Right lobe of liver (tissue), 6 donors: Measurements from ENCODE around the gene EXD1. TPM values are rescaled to one million over a fixed set of nuclear protein-coding genes. Genes with fewer than 3 reads are reported as not detected.
"Not testable (repeated sequence)": the region's sequence is repeated elsewhere in the genome, so short reads cannot be mapped to it uniquely, and the experiment has no call there.

Experiments
- ATAC-seq, 4 donors: fragments of 200-7000 bp; cut with Tn5 transposase; one replicate each; pipeline ENCODE4 v1.9.1; 2020; ENCODE audit warnings: mild to moderate bottlenecking in 4 of 4, moderate library complexity in 4 of 4
- DNase-seq, 3 donors: peaks; one replicate each; pipeline ENCODE4 v3.0.0-alpha.2; 2020
- H3K27ac ChIP-seq, 3 donors: fragments of 200-600 bp; one replicate each; pipeline ENCODE4 v1.8.0; 2022
- H3K27me3 ChIP-seq, 2 donors: fragments of 200-600 bp; one replicate each; pipeline ENCODE4 v1.8.0; 2022
- H3K36me3 ChIP-seq, 4 donors: fragments of 200-600 bp; sonication (generic) in 1 of 4; one replicate each; pipeline versions ENCODE4 v1.5.1 to v1.8.0; 2017 to 2022; ENCODE audit warnings: control low read depth in 1 of 4
- H3K4me1 ChIP-seq, 4 donors: fragments of 200-600 bp; sonication (generic) in 1 of 4; one replicate each; pipeline versions ENCODE4 v1.5.1 to v1.8.0; 2017 to 2022; ENCODE audit warnings: control low read depth in 1 of 4
- H3K4me3 ChIP-seq, 3 donors: fragments of 200-600 bp; one replicate each; pipeline ENCODE4 v1.8.0; 2022
- H3K9me3 ChIP-seq, 4 donors: fragments of 200-600 bp; sonication (generic) in 1 of 4; one replicate each; pipeline versions ENCODE4 v1.5.1 to v1.8.0; 2017 to 2022; ENCODE audit warnings: control low read depth in 1 of 4
- POLR2A ChIP-seq: fragments of 450-650 bp; IDR thresholded peaks from one replicate; pipeline ENCODE4 v1.6.1; 2017; ENCODE audit warnings: antibody characterized with exemption, mild to moderate bottlenecking
- WGBS: methylation state at CpG from one replicate; pipeline ENCODE4 v1.1.6; 2018; ENCODE audit warnings: low coverage, low lambda C conversion rate; ENCODE audit not compliant: insufficient coverage; ENCODE audit errors: missing lambda C conversion rate; 5-methylcytosine and 5-hydroxymethylcytosine counted together
- intact Hi-C, 2 donors: fragments of 100-400 bp; cut with DNase I; formaldehyde crosslinking; loops; one replicate each; pipeline versions ENCODE4 v1.11.2 to v1.14.1; 2022
- total RNA-seq, 6 experiments: library from RNA; depleted of rRNA in 2 of 6; stranded (reverse); fragments of >200 nt in 2 of 6; fragmentation: NEBNext Ultra II Directional in 3 of 6; extraction: Animal tissue kit (Norgen Biotek cat#: 25700) in 3 of 6; gene quantifications; one replicate each; pipeline versions ENCODE4 v1.1.0 to v1.2.4, GENCODE V29; 2016 to 2023
- TF ChIP-seq, protein P1 (sequence below), 4 donors: fragments of 200-600 bp in 3 of 4; fragments of 450-650 bp in 1 of 4; IDR thresholded peaks; one replicate each; pipeline versions ENCODE4 v1.5.1 to v1.8.0; 2016 to 2022; ENCODE audit warnings: antibody characterized with exemption in 4 of 4, mild to moderate bottlenecking in 2 of 4
- donor health status: DM: no; HTN: yes; CAD: no.
- donor health status: DM: no; HTN: no; CAD: no.
- donor health status: DM: no; HTN: no; CAD: no.
- donor health status: DM: no; HTN: yes; CAD: no.
- donor health status: DM: no; HTN: yes; CAD: no.

Gene EXD1
- total RNA-seq, 6 experiments from 2014 or later, result 0.22 TPM; not detected in 5

DNA sequence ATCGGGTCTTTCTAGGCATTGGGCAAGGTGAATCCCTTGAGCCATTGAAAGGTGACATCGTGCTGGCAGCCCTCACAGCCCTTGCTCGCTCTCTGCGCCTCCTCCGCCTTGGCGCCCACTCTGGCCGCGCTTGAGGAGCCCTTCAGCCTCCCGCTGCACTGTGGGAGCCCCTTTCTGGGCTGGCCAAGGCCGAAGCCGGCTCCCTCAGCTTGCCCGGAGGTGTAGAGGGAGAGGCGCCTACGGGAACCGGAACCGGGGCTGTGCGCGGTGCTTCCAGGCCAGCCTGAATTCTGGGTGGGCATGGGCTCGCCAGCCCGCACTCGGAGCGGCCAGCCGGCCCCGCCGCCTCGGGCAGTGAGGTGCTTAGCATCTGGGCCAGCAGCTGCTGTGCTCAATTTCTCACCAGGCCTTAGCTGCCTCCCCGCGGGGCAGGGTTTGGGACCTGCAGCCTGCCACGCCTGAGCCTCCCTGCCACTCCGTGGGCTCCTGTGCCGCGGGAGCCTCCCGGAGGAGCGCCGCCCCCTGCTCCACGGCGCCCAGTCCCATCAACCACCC, 79.0 kb downstream of the EXD1 start:
- intact Hi-C loops, result no loop called here
- H3K4me1 ChIP-seq, result peaks cover 0 to 22% (median 9%) of the 10 kb centered on the region in 4 donors
- 98% methylated on average over 8 of the region's 37 CpGs for WGBS
- no peak overlapping the region for H3K4me3 ChIP-seq
- H3K27ac ChIP-seq, result no peak overlapping the region
- no peak for DNase-seq
- H3K27me3 ChIP-seq, result no peaks in the 10 kb centered on the region
- H3K9me3 ChIP-seq, result no peaks in the 10 kb centered on the region
- no peaks in the 10 kb centered on the region for H3K36me3 ChIP-seq
- no peak for ATAC-seq
- TF ChIP-seq, protein P1, sequence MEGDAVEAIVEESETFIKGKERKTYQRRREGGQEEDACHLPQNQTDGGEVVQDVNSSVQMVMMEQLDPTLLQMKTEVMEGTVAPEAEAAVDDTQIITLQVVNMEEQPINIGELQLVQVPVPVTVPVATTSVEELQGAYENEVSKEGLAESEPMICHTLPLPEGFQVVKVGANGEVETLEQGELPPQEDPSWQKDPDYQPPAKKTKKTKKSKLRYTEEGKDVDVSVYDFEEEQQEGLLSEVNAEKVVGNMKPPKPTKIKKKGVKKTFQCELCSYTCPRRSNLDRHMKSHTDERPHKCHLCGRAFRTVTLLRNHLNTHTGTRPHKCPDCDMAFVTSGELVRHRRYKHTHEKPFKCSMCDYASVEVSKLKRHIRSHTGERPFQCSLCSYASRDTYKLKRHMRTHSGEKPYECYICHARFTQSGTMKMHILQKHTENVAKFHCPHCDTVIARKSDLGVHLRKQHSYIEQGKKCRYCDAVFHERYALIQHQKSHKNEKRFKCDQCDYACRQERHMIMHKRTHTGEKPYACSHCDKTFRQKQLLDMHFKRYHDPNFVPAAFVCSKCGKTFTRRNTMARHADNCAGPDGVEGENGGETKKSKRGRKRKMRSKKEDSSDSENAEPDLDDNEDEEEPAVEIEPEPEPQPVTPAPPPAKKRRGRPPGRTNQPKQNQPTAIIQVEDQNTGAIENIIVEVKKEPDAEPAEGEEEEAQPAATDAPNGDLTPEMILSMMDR (IDR thresholded peaks at IDR 0.05), result no peak
- no peak for TF ChIP-seq POLR2A

DNA sequence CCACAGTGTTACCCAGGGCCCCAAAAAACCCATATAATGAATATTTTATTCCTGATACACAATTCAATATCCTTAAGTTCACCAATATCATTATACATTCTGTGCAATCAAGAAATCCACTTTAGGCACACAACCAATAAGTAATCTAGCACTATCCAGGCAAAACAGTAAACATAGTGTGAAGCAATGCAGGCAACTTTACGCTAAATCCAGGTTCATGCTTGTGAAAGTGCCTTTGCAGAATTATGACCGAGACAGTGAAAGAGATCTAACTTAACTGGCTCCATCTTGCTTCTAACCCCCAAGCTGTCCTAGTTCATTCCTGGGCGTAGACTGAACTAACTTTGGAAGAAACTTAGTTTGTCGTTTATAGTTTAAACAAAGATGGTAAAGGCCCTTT, 80.3 kb downstream of the EXD1 start:
- Histone ChIP-seq H3K36me3 (no peaks in the 10 kb centered on the region), H3K4me1 (peaks cover 0 to 25% (median 9%) of the 10 kb centered on the region in 4 donors), H3K9me3 (no peaks in the 10 kb centered on the region), H3K27me3 (no peaks in the 10 kb centered on the region), H3K4me3 (no peak overlapping the region), H3K27ac (peak overlapping the region in 1 of 3 donors; percentile 9)
- intact Hi-C loops, result no loop called here
- no peak for TF ChIP-seq POLR2A
- TF ChIP-seq, protein P1 (IDR thresholded peaks at IDR 0.05), result no peak
- ATAC-seq (peak; percentile 51 to 73 (median 70)), DNase-seq (no peak)
- WGBS, result 36% methylated on average over 4 of the region's 4 CpGs

DNA sequence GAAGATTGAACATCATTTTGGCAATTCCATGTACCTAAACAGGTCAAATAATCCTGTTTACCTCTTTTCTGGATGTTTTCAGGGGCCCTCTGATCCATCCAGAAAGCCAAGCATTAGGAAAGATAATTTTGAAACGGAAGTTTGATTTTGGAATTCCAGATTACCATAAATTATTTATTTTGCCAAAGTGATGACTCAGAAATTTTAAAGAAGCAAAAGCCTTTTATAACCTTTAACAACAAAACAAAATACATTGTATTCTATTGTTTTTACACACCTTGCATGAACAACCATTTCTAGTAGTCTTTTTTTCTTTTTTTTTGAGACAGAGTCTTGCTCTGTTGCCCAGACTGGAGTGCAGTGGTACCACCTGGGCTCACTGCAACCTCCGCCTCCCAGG, 82.5 kb downstream of the EXD1 start:
- ATAC-seq (no peak), DNase-seq (no peak)
- Histone ChIP-seq H3K4me1 (peaks cover 0 to 46% (median 9%) of the 10 kb centered on the region in 4 donors), H3K27me3 (no peaks in the 10 kb centered on the region), H3K9me3 (no peaks in the 10 kb centered on the region), H3K27ac (no peak overlapping the region), H3K36me3 (no peaks in the 10 kb centered on the region), H3K4me3 (no peak overlapping the region)
- intact Hi-C loops, result no loop called here
- WGBS, result 77% methylated on average over 2 of the region's 2 CpGs
- TF ChIP-seq, protein P1 (IDR thresholded peaks at IDR 0.05), result no peak
- no peak for TF ChIP-seq POLR2A

DNA sequence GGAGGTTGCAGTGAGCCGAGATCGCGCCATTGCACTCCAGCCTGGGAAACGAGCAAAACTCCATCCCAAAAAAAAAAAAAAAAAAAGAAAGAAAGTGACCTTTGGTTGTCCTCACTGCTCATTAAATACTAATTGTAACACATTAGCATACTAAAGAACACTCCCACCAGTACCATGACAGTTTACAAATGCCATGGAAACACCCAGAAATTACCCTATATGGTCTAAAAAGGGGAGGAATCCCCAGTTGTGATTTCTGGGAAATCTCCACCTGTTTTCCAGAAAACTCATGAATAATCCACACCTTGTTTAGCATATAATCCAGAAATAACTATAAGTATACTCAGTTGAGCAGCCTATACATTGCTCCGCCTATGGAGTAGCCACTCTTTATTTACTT, 90.9 kb downstream of the EXD1 start:
- WGBS, result 94% methylated on average over 5 of the region's 5 CpGs
- Histone ChIP-seq H3K36me3 (no peaks in the 10 kb centered on the region), H3K27me3 (no peaks in the 10 kb centered on the region), H3K27ac (no peak overlapping the region), H3K4me3 (no peak overlapping the region), H3K4me1 (peaks cover 0 to 27% (median 0%) of the 10 kb centered on the region in 4 donors), H3K9me3 (no peaks in the 10 kb centered on the region)
- no peak for DNase-seq
- TF ChIP-seq POLR2A, result no peak
- TF ChIP-seq, protein P1 (IDR thresholded peaks at IDR 0.05), result no peak
- no peak for ATAC-seq
- intact Hi-C loops, result no loop called here

DNA sequence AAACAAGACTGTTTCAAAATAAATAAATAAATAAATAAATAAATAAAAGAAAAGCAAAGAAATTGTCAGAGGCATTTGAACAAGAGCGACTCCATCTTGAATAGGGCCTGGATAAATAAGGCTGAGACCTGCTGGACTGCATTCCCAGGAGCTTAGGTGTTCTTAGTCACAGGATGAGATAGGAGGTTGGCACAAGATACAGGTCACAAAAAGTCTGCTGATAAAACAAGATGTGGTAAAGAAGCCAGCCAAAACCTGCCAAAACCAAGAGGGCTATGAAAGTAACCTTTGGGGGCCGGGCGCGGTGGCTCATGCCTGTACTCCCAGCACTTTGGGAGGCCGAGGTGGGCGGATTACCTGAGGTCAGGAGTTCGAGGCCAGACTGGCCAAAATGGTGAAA, 91.4 kb downstream of the EXD1 start:
- intact Hi-C loops, ATAC-seq: not testable (repeated sequence)

DNA sequence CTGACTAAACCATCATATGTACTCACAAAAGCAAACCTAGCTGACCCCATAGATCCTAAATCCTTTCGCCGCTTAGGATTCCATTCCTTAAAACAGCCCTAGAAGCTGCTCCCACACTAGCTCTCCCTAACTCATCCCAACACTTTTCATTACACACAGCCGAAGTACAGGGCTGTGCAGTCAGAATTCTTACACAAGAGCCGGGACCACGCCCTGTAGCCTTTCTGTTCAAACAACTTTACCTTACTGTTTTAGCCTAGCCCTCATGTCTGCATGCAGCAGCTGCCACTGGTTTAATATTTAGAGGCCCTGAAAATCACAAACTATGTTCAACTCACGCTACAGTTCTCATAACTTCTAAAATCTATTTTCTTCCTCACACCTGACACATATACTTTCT, 95.0 kb downstream of the EXD1 start:
- intact Hi-C loops, H3K36me3 ChIP-seq, H3K4me1 ChIP-seq, H3K9me3 ChIP-seq, H3K4me3 ChIP-seq, DNase-seq, ATAC-seq, H3K27me3 ChIP-seq, H3K27ac ChIP-seq: not testable (repeated sequence)
- 83% methylated on average over 5 of the region's 6 CpGs for WGBS

More for the DNA sequence above, 91.4 kb downstream of the EXD1 start:
- not testable (repeated sequence) for H3K27me3 ChIP-seq, H3K36me3 ChIP-seq, DNase-seq, H3K4me3 ChIP-seq, H3K9me3 ChIP-seq, H3K27ac ChIP-seq
- 74% methylated on average over 6 of the region's 7 CpGs for WGBS
- peaks cover 0 to 22% (median 0%) of the 10 kb centered on the region in 4 donors for H3K4me1 ChIP-seq
